CD14-positive monocyte (primary cell): ENCODE results near the gene TSEN34. TPM values are rescaled to one million over a fixed set of nuclear protein-coding genes. Genes with fewer than 3 reads are reported as not detected.
A peak's percentile ranks its signal among the peaks of the same experiment; 100 is the strongest.
"Not testable (repeated sequence)": the region's sequence is repeated elsewhere in the genome, so short reads cannot be mapped to it uniquely, and the experiment has no call there.

Experiments used
- DNase-seq, 3 donors: peaks; one replicate each; pipeline ENCODE4 v3.0.0-alpha.2; 2011 to 2022
- H2AFZ ChIP-seq: 2 replicates; pipeline ENCODE4 v1.6.0; 2012; ENCODE audit warnings: mild to moderate bottlenecking, low read depth, low read length, inconsistent platforms; ENCODE audit not compliant: insufficient read depth, poor library complexity, severe bottlenecking
- H3K27ac ChIP-seq, 2 donors: 1 replicate in 1 of 2; 2 replicates in 1 of 2; pipeline ENCODE4 v1.5.1; 2012 to 2013; ENCODE audit warnings: low read length in 2 of 2, control low read depth in 1 of 2, inconsistent platforms in 1 of 2, low read depth in 1 of 2, mild to moderate bottlenecking in 1 of 2
- H3K27me3 ChIP-seq, 2 donors: one replicate each; pipeline versions ENCODE4 v1.6.0 to v1.6.1; 2011 to 2013; ENCODE audit warnings: low read length in 2 of 2; ENCODE audit not compliant: control insufficient read depth in 2 of 2, insufficient read depth in 2 of 2
- H3K36me3 ChIP-seq, 2 donors: replicated peaks in 1 of 2; 1 replicate in 1 of 2; 2 replicates in 1 of 2; pipeline versions ENCODE4 v1.5.1 to v1.6.1; 2012 to 2013; ENCODE audit warnings: low read length in 2 of 2, control low read depth in 1 of 2, inconsistent platforms in 1 of 2, mild to moderate bottlenecking in 1 of 2; ENCODE audit not compliant: insufficient read depth in 2 of 2, control insufficient read depth in 1 of 2
- H3K4me1 ChIP-seq, 2 donors: 1 replicate in 1 of 2; 2 replicates in 1 of 2; pipeline versions ENCODE4 v1.5.1 to v1.6.1; 2012 to 2013; ENCODE audit warnings: low read length in 2 of 2, control low read depth in 1 of 2, inconsistent platforms in 1 of 2, mild to moderate bottlenecking in 1 of 2, moderate library complexity in 1 of 2; ENCODE audit not compliant: insufficient read depth in 2 of 2, control insufficient read depth in 1 of 2
- H3K4me2 ChIP-seq: replicated peaks from 2 replicates; pipeline ENCODE3; 2012; ENCODE audit warnings: low read length, moderate library complexity, mild to moderate bottlenecking; ENCODE audit not compliant: poor library complexity, severe bottlenecking; ENCODE audit errors: extremely low read depth
- H3K4me3 ChIP-seq, 3 experiments: fragments of 200-600 bp in 1 of 3; sonication (generic) in 1 of 3; replicated peaks in 1 of 3; 1 replicate in 2 of 3; 2 replicates in 1 of 3; pipeline ENCODE4 v1.5.1; 2011 to 2013; ENCODE audit warnings: low read length in 3 of 3, mild to moderate bottlenecking in 3 of 3, control low read depth in 2 of 3, low read depth in 2 of 3, inconsistent platforms in 1 of 3, moderate library complexity in 1 of 3
- H3K79me2 ChIP-seq: 2 replicates; pipeline ENCODE4 v1.6.0; 2012; ENCODE audit warnings: mild to moderate bottlenecking, control low read depth, inconsistent platforms, low read length, moderate library complexity; ENCODE audit not compliant: insufficient read depth
- H3K9ac ChIP-seq: 2 replicates; pipeline ENCODE4 v1.6.0; 2017; ENCODE audit warnings: low read length, mild to moderate bottlenecking; ENCODE audit not compliant: insufficient read depth, poor library complexity, severe bottlenecking
- H3K9me3 ChIP-seq, 2 donors: replicated peaks in 1 of 2; 1 replicate in 1 of 2; 2 replicates in 1 of 2; pipeline versions ENCODE4 v1.5.1 to v1.6.1; 2012 to 2013; ENCODE audit warnings: low read length in 2 of 2, control low read depth in 1 of 2; ENCODE audit not compliant: control insufficient read depth in 1 of 2, insufficient read depth in 1 of 2
- H4K20me1 ChIP-seq: 2 replicates; pipeline ENCODE4 v1.6.0; 2012; ENCODE audit warnings: mild to moderate bottlenecking, low read length, control low read depth, moderate library complexity; ENCODE audit not compliant: insufficient read depth
- H3K27ac Mint-ChIP-seq, 7 donors: one replicate each; pipeline ENCODE4 v1.8.0; 2020; ENCODE audit warnings: mild to moderate bottlenecking in 7 of 7, mixed read lengths in 7 of 7, moderate library complexity in 6 of 7, inconsistent platforms in 2 of 7
- H3K27me3 Mint-ChIP-seq, 3 donors: one replicate each; pipeline ENCODE4 v1.8.0; 2021 to 2022; ENCODE audit warnings: low read depth in 3 of 3, mild to moderate bottlenecking in 3 of 3, mixed read lengths in 3 of 3, moderate library complexity in 3 of 3, inconsistent platforms in 1 of 3
- H3K36me3 Mint-ChIP-seq, 2 donors: one replicate each; pipeline ENCODE4 v1.8.0; 2020; ENCODE audit warnings: mixed read lengths in 2 of 2, inconsistent platforms in 1 of 2, mild to moderate bottlenecking in 1 of 2
- H3K4me1 Mint-ChIP-seq: one replicate; pipeline ENCODE4 v1.8.0; 2020; ENCODE audit warnings: mild to moderate bottlenecking, mixed read lengths
- H3K4me3 Mint-ChIP-seq, 2 donors: one replicate each; pipeline ENCODE4 v1.8.0; 2020; ENCODE audit warnings: mild to moderate bottlenecking in 2 of 2, mixed read lengths in 2 of 2, moderate library complexity in 1 of 2
- H3K9me3 Mint-ChIP-seq, 7 donors: one replicate each; pipeline ENCODE4 v1.8.0; 2020 to 2022; ENCODE audit warnings: mixed read lengths in 7 of 7, mild to moderate bottlenecking in 6 of 7, moderate library complexity in 6 of 7, inconsistent platforms in 2 of 7
- WGBS: methylation state at CpG from one replicate; pipeline ENCODE4 v1.1.5; 2013; ENCODE audit warnings: missing lambda C conversion rate; ENCODE audit not compliant: insufficient coverage; 5-methylcytosine and 5-hydroxymethylcytosine counted together
- intact Hi-C, 2 donors: fragments of 100-400 bp; cut with micrococcal nuclease; formaldehyde crosslinking; loops; one replicate each; pipeline versions ENCODE4 v1.15.0 to v1.15.1; 2023
- polyA plus RNA-seq, 3 donors: library from polyadenylated mRNA; depleted of rRNA in 1 of 3; unstranded in 2 of 3; stranded (reverse) in 1 of 3; fragments of 300-500 nt in 2 of 3; fragments of >200 nt in 1 of 3; fragmentation: Illumina TruSeq in 2 of 3; gene quantifications; 1 replicate in 2 of 3; 2 replicates in 1 of 3; pipeline ENCODE4 v1.2.3, GENCODE V29; 2012 to 2021
- TF ChIP-seq, protein P1 (sequence below): fragments of 200-600 bp; IDR thresholded peaks from one replicate; pipeline ENCODE4 v1.8.0; 2022; ENCODE audit warnings: antibody characterized with exemption, mild to moderate bottlenecking

TSEN34 gene
- polyA plus RNA-seq, 3 donors: 59.3 to 125 (median 109) TPM

- peaks cover 0 to 9% of the 10 kb centered on the region in 2 donors for H3K27me3 ChIP-seq
- intact Hi-C loops: loop anchor here (2.0 to 5.0 kb wide), 3 partner anchors 33 to 63 kb away; partner anchors contain the start of gene RPS9 (in 1 of the 2)
- Mint-ChIP-seq H3K4me3 (no peak overlapping the region), H3K4me1 (peaks cover 27% of the 10 kb centered on the region), H3K36me3 (peaks cover 0 to under 1% of the 10 kb centered on the region in 2 donors), H3K27ac (peak overlapping the region in 1 of 7 donors; percentile 50), H3K9me3 (peaks cover 0 to 9% (median 0%) of the 10 kb centered on the region in 7 donors), H3K27me3 (peaks cover 6 to 31% (median 11%) of the 10 kb centered on the region in 3 donors)
- TF ChIP-seq, protein P1, sequence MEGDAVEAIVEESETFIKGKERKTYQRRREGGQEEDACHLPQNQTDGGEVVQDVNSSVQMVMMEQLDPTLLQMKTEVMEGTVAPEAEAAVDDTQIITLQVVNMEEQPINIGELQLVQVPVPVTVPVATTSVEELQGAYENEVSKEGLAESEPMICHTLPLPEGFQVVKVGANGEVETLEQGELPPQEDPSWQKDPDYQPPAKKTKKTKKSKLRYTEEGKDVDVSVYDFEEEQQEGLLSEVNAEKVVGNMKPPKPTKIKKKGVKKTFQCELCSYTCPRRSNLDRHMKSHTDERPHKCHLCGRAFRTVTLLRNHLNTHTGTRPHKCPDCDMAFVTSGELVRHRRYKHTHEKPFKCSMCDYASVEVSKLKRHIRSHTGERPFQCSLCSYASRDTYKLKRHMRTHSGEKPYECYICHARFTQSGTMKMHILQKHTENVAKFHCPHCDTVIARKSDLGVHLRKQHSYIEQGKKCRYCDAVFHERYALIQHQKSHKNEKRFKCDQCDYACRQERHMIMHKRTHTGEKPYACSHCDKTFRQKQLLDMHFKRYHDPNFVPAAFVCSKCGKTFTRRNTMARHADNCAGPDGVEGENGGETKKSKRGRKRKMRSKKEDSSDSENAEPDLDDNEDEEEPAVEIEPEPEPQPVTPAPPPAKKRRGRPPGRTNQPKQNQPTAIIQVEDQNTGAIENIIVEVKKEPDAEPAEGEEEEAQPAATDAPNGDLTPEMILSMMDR: no peak
- H3K4me3 ChIP-seq: no peak overlapping the region
- no peak overlapping the region for H3K9ac ChIP-seq
- no peak overlapping the region for H3K4me2 ChIP-seq
- no peaks in the 10 kb centered on the region for H3K79me2 ChIP-seq
- no peak for DNase-seq
- H3K36me3 ChIP-seq: no peaks in the 10 kb centered on the region
- 92% methylated on average over 15 of the region's 21 CpGs for WGBS
- no peak overlapping the region for H3K27ac ChIP-seq
- H4K20me1 ChIP-seq: no peaks in the 10 kb centered on the region
- H2AFZ ChIP-seq: no peak overlapping the region
- H3K4me1 ChIP-seq: peaks cover 30 to 44% of the 10 kb centered on the region in 2 donors
- H3K9me3 ChIP-seq: no peaks in the 10 kb centered on the region
Observed at GRCh38 chr19:54169149-54169740, 21.9 kb upstream of the TSEN34 start.

DNA sequence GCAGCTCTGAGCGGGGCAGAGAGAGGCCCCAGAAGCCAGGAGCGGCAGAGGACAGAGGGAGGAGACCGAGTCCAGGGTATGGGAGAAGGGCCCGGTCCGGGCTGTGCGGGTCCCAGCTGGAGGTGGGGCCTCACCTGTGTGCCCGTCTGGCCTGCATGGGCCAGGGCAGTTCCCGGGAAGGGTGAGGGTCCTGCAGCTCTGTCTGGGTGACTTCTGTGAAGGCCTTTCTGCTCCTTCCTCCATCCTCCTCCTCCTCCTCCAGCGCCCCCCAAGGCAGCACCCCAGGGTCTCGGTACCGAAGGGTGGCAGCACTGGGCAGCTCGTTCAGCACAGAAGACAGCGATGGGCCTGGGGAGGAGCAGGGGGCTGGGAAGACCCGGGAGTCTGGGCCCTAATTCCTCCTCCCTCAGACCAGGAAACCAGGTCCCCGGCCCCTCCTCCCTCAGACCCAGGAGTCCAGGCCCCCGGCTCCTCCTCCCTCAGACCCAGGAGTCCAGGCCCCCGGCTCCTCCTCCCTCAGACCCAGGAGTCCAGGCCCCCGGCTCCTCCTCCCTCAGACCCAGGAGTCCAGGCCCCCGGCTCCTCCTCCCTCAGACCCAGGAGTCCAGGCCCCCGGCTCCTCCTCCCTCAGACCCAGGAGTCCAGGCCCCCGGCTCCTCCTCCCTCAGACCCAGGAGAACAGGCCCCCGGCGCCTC, 19.2 kb upstream of the TSEN34 start:
- DNase-seq: not testable (repeated sequence)
- peaks cover 9 to 26% of the 10 kb centered on the region in 2 donors for H3K36me3 Mint-ChIP-seq
- peaks cover 21 to 33% of the 10 kb centered on the region in 2 donors for H3K4me1 ChIP-seq

More for the DNA sequence above, 19.2 kb upstream of the TSEN34 start:
- not testable (repeated sequence) for H4K20me1 ChIP-seq, H3K36me3 ChIP-seq, H3K9me3 Mint-ChIP-seq, H3K79me2 ChIP-seq, H3K9ac ChIP-seq, H3K4me3 Mint-ChIP-seq, H3K4me3 ChIP-seq, H3K27me3 Mint-ChIP-seq, H3K27ac Mint-ChIP-seq, H3K4me2 ChIP-seq, H2AFZ ChIP-seq, H3K27ac ChIP-seq, H3K27me3 ChIP-seq, H3K9me3 ChIP-seq
- intact Hi-C loops: loop anchor here in 1 of 2 donors (5.0 kb wide), 1 partner anchor 155 kb away; no protein-coding TSS in a partner anchor
- H3K4me1 Mint-ChIP-seq: peaks cover 21% of the 10 kb centered on the region
- WGBS: 94% methylated on average over 5 of the region's 23 CpGs
